ENCODE results near the gene FES. TPM values are rescaled to one million over a fixed set of nuclear protein-coding genes. Genes with fewer than 3 reads are reported as not detected.
A peak's percentile ranks its signal among the peaks of the same experiment; 100 is the strongest.
"Not testable (repeated sequence)": the region's sequence is repeated elsewhere in the genome, so short reads cannot be mapped to it uniquely, and the experiment has no call there.

FES gene
- total RNA-seq, 1 donor from 2014 or later = 3.1 TPM

DNA sequence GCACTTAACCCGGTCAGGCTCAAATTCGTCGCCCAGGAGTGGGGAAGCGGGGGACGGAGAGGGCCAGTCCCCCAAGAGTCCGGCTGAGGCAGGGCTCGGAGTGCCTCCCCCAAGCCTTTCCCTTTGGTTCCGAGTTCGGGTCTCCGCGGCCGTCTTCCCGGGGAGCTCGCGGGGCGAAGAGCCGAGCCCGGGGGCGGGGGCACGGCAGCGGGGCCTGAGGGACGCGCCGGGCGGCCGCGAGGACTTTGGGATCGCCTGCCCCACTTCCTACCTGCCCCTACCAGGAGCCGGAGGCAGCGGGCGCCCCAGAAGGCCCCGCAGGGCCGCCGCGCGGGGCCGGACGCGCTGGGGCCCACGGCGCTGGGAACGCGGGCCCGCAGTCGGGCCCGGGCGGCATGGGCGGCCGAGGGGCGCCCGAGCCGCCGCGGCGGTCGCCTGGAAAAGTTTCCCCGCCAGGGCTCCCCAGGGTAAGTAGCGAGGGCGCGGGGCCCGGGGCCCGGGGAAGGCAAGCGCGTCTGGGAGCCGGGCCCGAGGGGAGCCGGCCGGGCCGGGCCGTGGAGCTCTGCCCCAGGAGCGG lies 13.1 kb upstream of the FES start:
- H3K4me3 Mint-ChIP-seq = peak overlapping the region; percentile 91
- H3K9me3 Mint-ChIP-seq = no peaks in the 10 kb centered on the region
- H3K27me3 Mint-ChIP-seq = no peaks in the 10 kb centered on the region
- peak overlapping the region; percentile 90 for H3K27ac Mint-ChIP-seq
- H3K36me3 Mint-ChIP-seq = no peaks in the 10 kb centered on the region
- H3K4me1 Mint-ChIP-seq (ENCODE audit: unreplicated experiment) = peaks cover 37% of the 10 kb centered on the region
- DNase-seq (ENCODE audit: extremely low spot score, unreplicated experiment) = peak; percentile 70
- TF ChIP-seq CTCF (conservative IDR thresholded peaks at IDR 0.05) = no peak

DNA sequence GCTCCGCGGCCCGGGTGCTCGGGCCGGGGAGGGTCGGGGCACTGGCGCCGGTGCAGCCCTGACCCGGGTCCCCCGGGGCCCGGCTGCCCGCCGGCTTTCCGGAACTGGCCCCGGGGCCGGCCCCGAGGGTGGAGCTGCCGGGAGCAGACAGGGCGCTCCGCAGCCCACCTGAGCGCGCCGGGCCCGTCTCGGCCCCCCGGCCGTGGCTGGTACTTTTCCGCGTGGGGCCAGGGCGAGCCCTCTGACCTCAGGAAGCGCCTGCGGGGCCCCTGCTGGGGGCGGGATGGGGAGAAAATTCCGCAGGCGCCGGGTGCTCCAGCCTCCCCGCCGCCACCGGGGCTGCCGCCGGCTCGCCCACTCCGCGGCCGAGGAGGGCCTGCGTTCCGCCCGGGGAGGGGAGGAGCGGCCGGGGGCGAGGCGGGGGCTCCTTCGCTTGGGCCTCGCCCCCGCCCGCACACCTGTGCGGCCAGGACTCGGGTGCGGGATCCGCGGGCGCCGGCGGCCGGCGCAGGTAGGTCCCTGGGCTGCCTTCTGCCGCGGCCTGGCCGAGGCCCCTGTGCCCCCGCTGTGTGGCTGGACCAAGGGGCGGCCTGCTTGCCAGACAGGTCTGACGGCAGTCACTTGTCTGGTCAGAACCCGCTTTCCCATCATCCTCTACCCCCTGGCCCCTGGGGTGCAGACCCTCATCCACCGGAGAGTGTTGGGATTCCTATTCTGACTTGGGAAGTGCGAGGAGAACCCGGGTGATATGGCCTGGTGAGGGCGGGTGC lies 12.4 kb upstream of the FES start:
- H3K9me3 Mint-ChIP-seq = no peaks in the 10 kb centered on the region
- no peaks in the 10 kb centered on the region for H3K27me3 Mint-ChIP-seq
- H3K36me3 Mint-ChIP-seq = peaks cover 2% of the 10 kb centered on the region
- no peak for TF ChIP-seq CTCF (conservative IDR thresholded peaks at IDR 0.05)
- H3K4me3 Mint-ChIP-seq = peak overlapping the region; percentile 87
- H3K4me1 Mint-ChIP-seq (ENCODE audit: unreplicated experiment) = peaks cover 37% of the 10 kb centered on the region
- H3K27ac Mint-ChIP-seq = peak overlapping the region; percentile 80
- peak; percentile 72 for DNase-seq (ENCODE audit: extremely low spot score, unreplicated experiment)

DNA sequence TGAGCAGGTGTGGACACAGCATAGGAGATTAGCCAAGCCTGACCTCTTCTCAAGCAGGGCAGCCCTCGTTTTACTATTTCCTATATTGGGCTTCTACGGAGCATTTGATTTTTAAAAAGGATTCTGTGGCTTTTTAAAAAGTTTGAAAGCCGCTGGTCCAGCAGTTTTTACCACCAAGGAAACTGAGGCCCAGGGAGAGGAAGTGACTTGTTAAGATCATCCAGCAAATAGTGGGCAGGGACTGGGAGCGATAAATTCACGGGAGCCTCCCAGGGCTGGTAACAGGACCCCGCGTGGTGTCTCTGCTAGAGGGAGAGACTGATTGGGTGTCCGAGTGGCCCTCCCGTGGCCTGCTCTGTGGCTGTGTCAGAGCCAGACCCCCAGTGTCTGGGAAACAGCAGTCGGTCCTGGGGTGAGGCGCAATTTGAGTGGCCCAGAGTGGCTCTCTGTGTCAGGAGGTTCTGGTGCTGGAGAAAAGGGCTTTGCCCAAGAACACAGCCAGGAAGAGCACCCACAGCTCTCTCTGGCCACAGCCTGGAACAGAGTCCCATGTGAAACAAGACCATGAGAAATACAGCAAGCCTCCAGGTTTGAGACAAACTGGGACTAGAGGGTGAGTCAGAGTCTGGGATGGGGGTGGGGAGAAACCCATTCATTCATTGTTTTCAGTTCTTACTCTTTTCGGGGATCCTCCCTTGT lies 11.7 kb upstream of the FES start:
- no peaks in the 10 kb centered on the region for H3K9me3 Mint-ChIP-seq
- H3K36me3 Mint-ChIP-seq = peaks cover 3% of the 10 kb centered on the region
- H3K27ac Mint-ChIP-seq = peak overlapping the region; percentile 80
- no peak for TF ChIP-seq CTCF (conservative IDR thresholded peaks at IDR 0.05)
- peaks cover 37% of the 10 kb centered on the region for H3K4me1 Mint-ChIP-seq (ENCODE audit: unreplicated experiment)
- no peaks in the 10 kb centered on the region for H3K27me3 Mint-ChIP-seq
- H3K4me3 Mint-ChIP-seq = peak overlapping the region; percentile 87
- DNase-seq (ENCODE audit: extremely low spot score, unreplicated experiment) = no peak

DNA sequence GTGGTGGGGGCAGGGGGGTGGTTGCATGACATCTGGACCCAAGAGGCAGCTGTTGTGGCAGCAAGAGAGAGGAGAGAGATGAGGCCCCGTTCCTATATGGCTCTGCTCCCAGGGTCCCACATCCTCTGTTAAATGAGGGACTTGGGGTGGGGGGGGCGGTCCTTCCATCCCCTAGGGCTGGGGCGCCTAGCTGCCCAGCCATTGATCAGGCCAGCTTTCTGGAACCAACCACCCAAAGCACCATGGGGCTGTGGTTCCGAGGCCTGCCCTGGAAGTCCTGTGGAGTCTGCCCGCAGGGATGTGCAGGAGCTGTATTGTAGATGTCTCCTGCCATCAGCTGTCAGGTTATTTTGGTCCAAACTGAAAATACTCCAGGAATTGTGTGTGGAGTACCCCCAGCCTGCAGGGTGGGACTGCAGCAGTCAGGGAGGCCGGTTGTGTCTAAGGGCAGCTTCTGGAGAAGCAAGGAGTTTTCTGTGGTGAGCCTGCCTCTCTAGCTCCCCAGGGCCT lies 10.8 kb upstream of the FES start:
- no peaks in the 10 kb centered on the region for H3K9me3 Mint-ChIP-seq
- peak overlapping the region; percentile 87 for H3K4me3 Mint-ChIP-seq
- peak overlapping the region; percentile 66 for H3K27ac Mint-ChIP-seq
- H3K4me1 Mint-ChIP-seq (ENCODE audit: unreplicated experiment) = peaks cover 30% of the 10 kb centered on the region
- peaks cover 3% of the 10 kb centered on the region for H3K36me3 Mint-ChIP-seq
- H3K27me3 Mint-ChIP-seq = no peaks in the 10 kb centered on the region
- DNase-seq (ENCODE audit: extremely low spot score, unreplicated experiment) = no peak
- no peak for TF ChIP-seq CTCF (conservative IDR thresholded peaks at IDR 0.05)

- Mint-ChIP-seq H3K36me3 (peaks cover 3% of the 10 kb centered on the region), H3K27ac (peak overlapping the region; percentile 66), H3K4me1 (ENCODE audit: unreplicated experiment) (peaks cover 27% of the 10 kb centered on the region), H3K4me3 (peak overlapping the region; percentile 87), H3K9me3 (no peaks in the 10 kb centered on the region), H3K27me3 (no peaks in the 10 kb centered on the region)
- peak; percentile 71 for DNase-seq (ENCODE audit: extremely low spot score, unreplicated experiment)
- TF ChIP-seq CTCF (conservative IDR thresholded peaks at IDR 0.05) = no peak
Measured at GRCh38 chr15:90873998-90874605, 10.2 kb upstream of the FES start.

DNA sequence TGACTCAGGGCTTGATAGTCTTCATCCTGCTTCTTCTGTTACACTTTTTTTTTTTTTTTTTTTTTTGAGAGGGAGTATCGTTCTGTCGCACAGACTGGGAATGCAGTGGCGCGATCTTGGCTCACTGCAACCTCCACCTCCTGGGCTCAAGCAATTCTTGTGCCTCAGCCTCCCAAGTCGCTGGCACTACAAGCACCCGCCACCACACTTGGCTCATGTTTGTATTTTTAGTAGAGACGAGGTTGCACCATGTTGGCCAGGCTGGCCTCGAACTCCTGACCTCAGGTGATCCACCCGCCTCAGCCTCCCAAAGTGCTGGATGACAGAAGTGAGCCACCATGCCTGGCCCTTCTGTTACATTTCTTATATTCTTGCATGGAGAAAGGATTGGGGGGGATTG lies 9.3 kb upstream of the FES start:
- H3K27ac Mint-ChIP-seq; H3K27me3 Mint-ChIP-seq; H3K36me3 Mint-ChIP-seq; DNase-seq (ENCODE audit: extremely low spot score, unreplicated experiment); H3K9me3 Mint-ChIP-seq: not testable (repeated sequence)
- Mint-ChIP-seq H3K4me1 (ENCODE audit: unreplicated experiment) (peaks cover 21% of the 10 kb centered on the region), H3K4me3 (peak overlapping the region; percentile 39)

Data from type B pancreatic cell (in vitro differentiated cells).